GM18505 (cell line): ENCODE data around the gene GANAB.

Experiments
- ATAC-seq: cut with Tn5 transposase; IDR thresholded peaks from one replicate; pipeline ENCODE4 v1.9.1; 2021; ENCODE audit not compliant: unreplicated experiment
- POLR2A ChIP-seq: IDR thresholded peaks from 4 replicates; pipeline ENCODE4 v1.6.1; 2011; ENCODE audit warnings: borderline replicate concordance; ENCODE audit not compliant: insufficient read depth, insufficient read length; ENCODE audit errors: extremely low read depth

Gene GANAB

GRCh38 chr11:62607714-62608113, 38.7 kb downstream of the GANAB start:
- no peak for TF ChIP-seq POLR2A
- no peak for ATAC-seq

GRCh38 chr11:62605902-62606301, 40.5 kb downstream of the GANAB start:
- no peak for ATAC-seq
- TF ChIP-seq POLR2A = no peak

GRCh38 chr11:62605467-62605866, 40.9 kb downstream of the GANAB start:
- no peak for ATAC-seq
- no peak for TF ChIP-seq POLR2A

GRCh38 chr11:62604460-62605120, 41.8 kb downstream of the GANAB start:
- no peak for ATAC-seq
- TF ChIP-seq POLR2A = no peak

GRCh38 chr11:62603776-62604299, 42.6 kb downstream of the GANAB start:
- TF ChIP-seq POLR2A = no peak
- no peak for ATAC-seq

GRCh38 chr11:62603072-62603408, 43.4 kb downstream of the GANAB start:
- no peak for TF ChIP-seq POLR2A
- ATAC-seq = no peak

- no peak for ATAC-seq
Observed at GRCh38 chr11:62602141-62603071, 44.0 kb downstream of the GANAB start.

GRCh38 chr11:62601372-62602140, 44.9 kb downstream of the GANAB start, which contains the start of gene MTA2:
Gene MTA2 (minus strand): TSS chr11:62601865. CDS start chr11:62601450, 415 bp downstream.
- ATAC-seq = peak; percentile 66
- TF ChIP-seq POLR2A = peak; percentile 52

More at GRCh38 chr11:62602141-62603071, 44.0 kb downstream of the GANAB start:
- peak; percentile 66 for TF ChIP-seq POLR2A

GRCh38 chr11:62601122-62601371, 45.4 kb downstream of the GANAB start:
- ATAC-seq = no peak
- TF ChIP-seq POLR2A = peak; percentile 22

- no peak for TF ChIP-seq POLR2A
- ATAC-seq = no peak
Observed at GRCh38 chr11:62600367-62601121, 45.9 kb downstream of the GANAB start.

- TF ChIP-seq POLR2A = no peak
- no peak for ATAC-seq
Observed at GRCh38 chr11:62599901-62600300, 46.5 kb downstream of the GANAB start.

GRCh38 chr11:62599069-62599696, 47.2 kb downstream of the GANAB start:
- peak; percentile 42 for ATAC-seq
- TF ChIP-seq POLR2A = no peak
